Measurements from ENCODE around the gene SLC44A4.
A peak's percentile ranks its signal among the peaks of the same experiment; 100 is the strongest.

The SLC44A4 gene

GRCh38 chr6:31834367-31835250 lies 44.2 kb downstream of the SLC44A4 start:
- Histone ChIP-seq H2BK5ac (ENCODE audit: low read depth, low read length, poor library complexity, severe bottlenecking) (peak overlapping the region; percentile 91), H3K36me3 (ENCODE audit: control insufficient read depth in 1 of 2, insufficient read depth in 2 of 2, low read depth in 1 of 2, low read length in 2 of 2) (peaks cover 24 to 35% of the 10 kb centered on the region in 2 experiments), H3K27ac (ENCODE audit: low read length, poor library complexity, severe bottlenecking) (peak overlapping the region; percentile 95), H3K27me3 (ENCODE audit: control insufficient read depth in 1 of 2, insufficient read depth in 1 of 2, low read length in 2 of 2) (no peaks in the 10 kb centered on the region), H2BK12ac (ENCODE audit: low read length in 2 of 2) (peak overlapping the region in 1 of 2 experiments; percentile 87), H3K4me2 (ENCODE audit: low read length, poor library complexity, severe bottlenecking) (peak overlapping the region; percentile 98), H3K18ac (ENCODE audit: low read depth in 1 of 2, low read length in 2 of 2) (peak overlapping the region; percentile 100), H2BK15ac (ENCODE audit: low read depth, poor library complexity, severe bottlenecking) (peak overlapping the region; percentile 57), H3K79me1 (replicated peaks; ENCODE audit: low read length, poor library complexity, severe bottlenecking) (peaks cover 5% of the 10 kb centered on the region), H3K4ac (ENCODE audit: low read depth in 1 of 2, low read length in 2 of 2) (peak overlapping the region; percentile 100), H3K9ac (ENCODE audit: low read length) (peak overlapping the region; percentile 98), H3K14ac (ENCODE audit: low read length in 2 of 2) (peak overlapping the region in 1 of 2 experiments; percentile 100), H2AFZ (ENCODE audit: low read depth, low read length) (peak overlapping the region; percentile 73), H2BK120ac (ENCODE audit: low read depth, low read length) (peak overlapping the region; percentile 65), H3K4me3 (ENCODE audit: insufficient read depth in 1 of 2, low read depth in 1 of 2, low read length in 2 of 2) (peak overlapping the region; percentile 100), H4K91ac (ENCODE audit: low read length) (peak overlapping the region; percentile 99), H3K23ac (ENCODE audit: low read length in 2 of 2) (peak overlapping the region in 1 of 2 experiments; percentile 100), H4K8ac (ENCODE audit: low read length) (peak overlapping the region; percentile 98), H3K4me1 (ENCODE audit: control insufficient read depth, insufficient read depth, low read depth, low read length) (peaks cover 21% of the 10 kb centered on the region), H2AK5ac (ENCODE audit: low read length, severe bottlenecking) (peak overlapping the region; percentile 97), H3K9me3 (ENCODE audit: control insufficient read depth, low read length) (no peaks in the 10 kb centered on the region)
- peak; percentile 89 for DNase-seq
- WGBS, result 2% methylated on average over 58 of the region's 59 CpGs

- Histone ChIP-seq H2BK15ac (ENCODE audit: low read depth, poor library complexity, severe bottlenecking) (no peak overlapping the region), H3K27me3 (ENCODE audit: control insufficient read depth in 1 of 2, insufficient read depth in 1 of 2, low read length in 2 of 2) (no peaks in the 10 kb centered on the region), H3K9ac (ENCODE audit: low read length) (peak overlapping the region; percentile 93), H2BK5ac (ENCODE audit: low read depth, low read length, poor library complexity, severe bottlenecking) (no peak overlapping the region), H4K91ac (ENCODE audit: low read length) (no peak overlapping the region), H3K4me2 (ENCODE audit: low read length, poor library complexity, severe bottlenecking) (no peak overlapping the region), H2AFZ (ENCODE audit: low read depth, low read length) (no peak overlapping the region), H3K79me1 (replicated peaks; ENCODE audit: low read length, poor library complexity, severe bottlenecking) (peaks cover 5% of the 10 kb centered on the region), H3K18ac (ENCODE audit: low read depth in 1 of 2, low read length in 2 of 2) (no peak overlapping the region), H2BK120ac (ENCODE audit: low read depth, low read length) (no peak overlapping the region), H3K9me3 (ENCODE audit: control insufficient read depth, low read length) (no peaks in the 10 kb centered on the region), H3K4me3 (ENCODE audit: insufficient read depth in 1 of 2, low read depth in 1 of 2, low read length in 2 of 2) (peak overlapping the region in 1 of 2 experiments; percentile 79), H3K27ac (ENCODE audit: low read length, poor library complexity, severe bottlenecking) (no peak overlapping the region), H2AK5ac (ENCODE audit: low read length, severe bottlenecking) (no peak overlapping the region), H2BK12ac (ENCODE audit: low read length in 2 of 2) (no peak overlapping the region), H3K36me3 (ENCODE audit: control insufficient read depth in 1 of 2, insufficient read depth in 2 of 2, low read depth in 1 of 2, low read length in 2 of 2) (peaks cover 3 to 6% of the 10 kb centered on the region in 2 experiments), H3K14ac (ENCODE audit: low read length in 2 of 2) (no peak overlapping the region), H3K23ac (ENCODE audit: low read length in 2 of 2) (no peak overlapping the region), H4K8ac (ENCODE audit: low read length) (no peak overlapping the region), H3K4ac (ENCODE audit: low read depth in 1 of 2, low read length in 2 of 2) (peak overlapping the region in 1 of 2 experiments; percentile 37), H3K4me1 (ENCODE audit: control insufficient read depth, insufficient read depth, low read depth, low read length) (peaks cover 5% of the 10 kb centered on the region)
- WGBS, result 97% methylated on average over 11 of the region's 15 CpGs
- peak; percentile 15 for DNase-seq
Observed at GRCh38 chr6:31831350-31832215, 47.2 kb downstream of the SLC44A4 start.

DNA sequence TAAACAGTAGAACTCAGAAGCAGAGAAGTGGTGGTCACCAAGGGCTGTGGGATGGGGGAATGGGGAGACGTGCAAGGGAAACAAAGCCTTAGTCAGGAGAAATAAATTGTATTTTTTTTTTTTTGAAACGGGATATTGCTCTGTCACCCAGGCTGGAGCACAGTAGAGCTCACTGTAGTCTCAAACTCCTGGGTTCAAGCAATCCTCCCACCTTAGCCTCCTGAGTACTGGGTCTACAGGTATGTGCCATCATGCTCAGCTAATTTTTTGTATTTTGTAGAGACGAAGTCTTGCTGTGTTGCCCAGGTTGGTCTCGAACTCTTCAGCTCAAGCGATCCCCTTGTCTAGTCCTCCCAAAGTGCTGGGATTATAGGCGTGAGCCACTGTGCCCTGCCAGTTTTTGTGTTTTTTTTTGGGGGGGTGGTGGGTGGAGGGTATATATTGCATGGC lies 47.9 kb downstream of the SLC44A4 start:
- peak overlapping the region in 1 of 2 experiments; percentile 79 for H3K4me3 ChIP-seq (ENCODE audit: insufficient read depth in 1 of 2, low read depth in 1 of 2, low read length in 2 of 2)
- H3K9me3 ChIP-seq (ENCODE audit: control insufficient read depth, low read length), result no peaks in the 10 kb centered on the region
- 80% methylated on average over 5 of the region's 6 CpGs for WGBS
- H3K23ac ChIP-seq (ENCODE audit: low read length in 2 of 2), result no peak overlapping the region
- DNase-seq, result no peak
- no peak overlapping the region for H3K27ac ChIP-seq (ENCODE audit: low read length, poor library complexity, severe bottlenecking)
- no peaks in the 10 kb centered on the region for H3K36me3 ChIP-seq (ENCODE audit: control insufficient read depth in 1 of 2, insufficient read depth in 2 of 2, low read depth in 1 of 2, low read length in 2 of 2)
- H2AFZ ChIP-seq (ENCODE audit: low read depth, low read length), result no peak overlapping the region
- H2AK5ac ChIP-seq (ENCODE audit: low read length, severe bottlenecking), result no peak overlapping the region
- peak overlapping the region; percentile 93 for H3K9ac ChIP-seq (ENCODE audit: low read length)
- peaks cover 9% of the 10 kb centered on the region for H3K4me1 ChIP-seq (ENCODE audit: control insufficient read depth, insufficient read depth, low read depth, low read length)
- no peak overlapping the region for H4K8ac ChIP-seq (ENCODE audit: low read length)
- H4K91ac ChIP-seq (ENCODE audit: low read length), result no peak overlapping the region
- peaks cover 5% of the 10 kb centered on the region for H3K79me1 ChIP-seq (replicated peaks; ENCODE audit: low read length, poor library complexity, severe bottlenecking)
- no peak overlapping the region for H2BK15ac ChIP-seq (ENCODE audit: low read depth, poor library complexity, severe bottlenecking)
- H2BK5ac ChIP-seq (ENCODE audit: low read depth, low read length, poor library complexity, severe bottlenecking), result no peak overlapping the region
- H3K18ac ChIP-seq (ENCODE audit: low read depth in 1 of 2, low read length in 2 of 2), result no peak overlapping the region
- H3K4ac ChIP-seq (ENCODE audit: low read depth in 1 of 2, low read length in 2 of 2), result peak overlapping the region in 1 of 2 experiments; percentile 49
- H2BK12ac ChIP-seq (ENCODE audit: low read length in 2 of 2), result no peak overlapping the region
- H3K4me2 ChIP-seq (ENCODE audit: low read length, poor library complexity, severe bottlenecking), result peak overlapping the region; percentile 90
- no peak overlapping the region for H2BK120ac ChIP-seq (ENCODE audit: low read depth, low read length)
- H3K14ac ChIP-seq (ENCODE audit: low read length in 2 of 2), result no peak overlapping the region
- H3K27me3 ChIP-seq (ENCODE audit: control insufficient read depth in 1 of 2, insufficient read depth in 1 of 2, low read length in 2 of 2), result no peaks in the 10 kb centered on the region

Data from mesenchymal stem cell (in vitro differentiated cells and primary cell).